HAP-1 (cell line): ENCODE measurements around the gene B3GAT2.
"Not testable (repeated sequence)": the region's sequence is repeated elsewhere in the genome, so short reads cannot be mapped to it uniquely, and the experiment has no call there.

Experiments
- DNase-seq, 2 experiments: peaks; one replicate each; pipeline ENCODE4 v3.0.0-alpha.2; 2016 to 2020; ENCODE audit warnings: low spot score in 2 of 2
- H3K27me3 ChIP-seq: fragments of 250-450 bp; sonication (Bioruptor Pico); 2 replicates; pipeline ENCODE4 v1.5.1; 2020; ENCODE audit warnings: low read depth, mild to moderate bottlenecking, moderate library complexity
- H3K36me3 ChIP-seq: fragments of 250-450 bp; sonication (Bioruptor Pico); replicated peaks from 2 replicates; pipeline ENCODE4 v1.5.1; 2020; ENCODE audit warnings: mild to moderate bottlenecking
- H3K4me1 ChIP-seq: fragments of 250-450 bp; sonication (Bioruptor Pico); 2 replicates; pipeline ENCODE4 v1.5.1; 2020; ENCODE audit warnings: mild to moderate bottlenecking
- H3K4me3 ChIP-seq: fragments of 250-450 bp; sonication (Bioruptor Pico); 2 replicates; pipeline ENCODE4 v1.5.1; 2020; ENCODE audit warnings: mild to moderate bottlenecking, moderate library complexity
- H3K9me3 ChIP-seq: fragments of 250-450 bp; sonication (Bioruptor Pico); 2 replicates; pipeline ENCODE4 v1.5.1; 2020; ENCODE audit warnings: mild to moderate bottlenecking, moderate library complexity
- in situ Hi-C: fragments of 300-500 bp; cut with MboI; formaldehyde crosslinking; loops from 3 replicates; pipeline ENCODE4 v1.14.3; 2020; ENCODE audit warnings: low sequenced_read_pairs, inconsistent platforms, mixed read lengths

Gene B3GAT2

GRCh38 chr6:70954750-70955149 is 2.1 kb downstream of the B3GAT2 start:
- Histone ChIP-seq H3K9me3 (no peaks in the 10 kb centered on the region), H3K4me1 (peaks cover 10% of the 10 kb centered on the region; the same call in 1 of the 2 replicates), H3K4me3 (no peak overlapping the region), H3K27me3 (peaks cover 40% of the 10 kb centered on the region), H3K36me3 (no peaks in the 10 kb centered on the region)
- DNase-seq: no peak
- in situ Hi-C loops: no loop called here

GRCh38 chr6:70954176-70954575 is 2.7 kb downstream of the B3GAT2 start:
- Histone ChIP-seq H3K36me3 (no peaks in the 10 kb centered on the region), H3K9me3 (no peaks in the 10 kb centered on the region), H3K4me1 (peaks cover 10% of the 10 kb centered on the region; the same call in 1 of the 2 replicates), H3K27me3 (peaks cover 35% of the 10 kb centered on the region), H3K4me3 (no peak overlapping the region)
- in situ Hi-C loops: no loop called here
- DNase-seq: peak in 1 of 2 experiments; percentile 84

GRCh38 chr6:70952608-70953165 is 4.2 kb downstream of the B3GAT2 start:
- Histone ChIP-seq H3K4me1 (peaks cover 10% of the 10 kb centered on the region; the same call in 1 of the 2 replicates), H3K36me3 (no peaks in the 10 kb centered on the region), H3K4me3 (no peak overlapping the region), H3K9me3 (no peaks in the 10 kb centered on the region), H3K27me3 (peaks cover 20% of the 10 kb centered on the region)
- peak in 1 of 2 experiments; percentile 1 for DNase-seq
- in situ Hi-C loops: no loop called here

GRCh38 chr6:70944321-70944720 is 12.5 kb downstream of the B3GAT2 start:
- H3K27me3 ChIP-seq, in situ Hi-C loops, H3K4me1 ChIP-seq, H3K4me3 ChIP-seq, H3K9me3 ChIP-seq, DNase-seq, H3K36me3 ChIP-seq: not testable (repeated sequence)

GRCh38 chr6:70933853-70934252 is 23.0 kb downstream of the B3GAT2 start:
- no peaks in the 10 kb centered on the region for H3K9me3 ChIP-seq

GRCh38 chr6:70905742-70906141 is 51.1 kb downstream of the B3GAT2 start:
- no peaks in the 10 kb centered on the region for H3K36me3 ChIP-seq

More at GRCh38 chr6:70933853-70934252, 23.0 kb downstream of the B3GAT2 start:
- in situ Hi-C loops: no loop called here
- DNase-seq: no peak
- H3K27me3 ChIP-seq: no peaks in the 10 kb centered on the region
- H3K36me3 ChIP-seq: no peaks in the 10 kb centered on the region
- H3K4me3 ChIP-seq: no peak overlapping the region
- no peaks in the 10 kb centered on the region for H3K4me1 ChIP-seq

GRCh38 chr6:70903665-70904452 is 53.0 kb downstream of the B3GAT2 start:
- H3K4me3 ChIP-seq: no peak overlapping the region
- no peaks in the 10 kb centered on the region for H3K9me3 ChIP-seq
- H3K36me3 ChIP-seq: no peaks in the 10 kb centered on the region
- peaks cover 17% of the 10 kb centered on the region for H3K4me1 ChIP-seq
- 0 out of 2 replicates have a peak, but pooled peaks cover 2% of the 10 kb centered on the region for H3K27me3 ChIP-seq
- in situ Hi-C loops: no loop called here
- DNase-seq: no peak

More at GRCh38 chr6:70905742-70906141, 51.1 kb downstream of the B3GAT2 start:
- H3K9me3 ChIP-seq: no peaks in the 10 kb centered on the region
- H3K27me3 ChIP-seq: peaks cover 4% of the 10 kb centered on the region; the same call in 1 of the 2 replicates
- in situ Hi-C loops: no loop called here
- H3K4me3 ChIP-seq: no peak overlapping the region
- DNase-seq: peak; percentile 59 to 66
- H3K4me1 ChIP-seq: peaks cover 17% of the 10 kb centered on the region

- no peak for DNase-seq
Measured at GRCh38 chr6:70901324-70901723, 55.5 kb downstream of the B3GAT2 start.

GRCh38 chr6:70900047-70900446 is 56.8 kb downstream of the B3GAT2 start:
- H3K36me3 ChIP-seq: no peaks in the 10 kb centered on the region

More at GRCh38 chr6:70901324-70901723, 55.5 kb downstream of the B3GAT2 start:
- H3K4me3 ChIP-seq: no peak overlapping the region
- in situ Hi-C loops: no loop called here
- H3K9me3 ChIP-seq: no peaks in the 10 kb centered on the region
- H3K4me1 ChIP-seq: peaks cover 16% of the 10 kb centered on the region
- 0 out of 2 replicates have a peak, but pooled peaks cover 2% of the 10 kb centered on the region for H3K27me3 ChIP-seq
- H3K36me3 ChIP-seq: no peaks in the 10 kb centered on the region

GRCh38 chr6:70894001-70894400 is 62.9 kb downstream of the B3GAT2 start:
- no peaks in the 10 kb centered on the region for H3K36me3 ChIP-seq
- no peaks in the 10 kb centered on the region for H3K9me3 ChIP-seq
- H3K4me3 ChIP-seq: no peak overlapping the region
- no peaks in the 10 kb centered on the region for H3K27me3 ChIP-seq
- H3K4me1 ChIP-seq: no peaks in the 10 kb centered on the region
- DNase-seq: no peak
- in situ Hi-C loops: no loop called here

More at GRCh38 chr6:70900047-70900446, 56.8 kb downstream of the B3GAT2 start:
- no peak for DNase-seq
- H3K27me3 ChIP-seq: 0 out of 2 replicates have a peak, but pooled peaks cover 2% of the 10 kb centered on the region
- no peaks in the 10 kb centered on the region for H3K9me3 ChIP-seq
- peaks cover 3% of the 10 kb centered on the region; the same call in 1 of the 2 replicates for H3K4me1 ChIP-seq
- in situ Hi-C loops: no loop called here
- H3K4me3 ChIP-seq: no peak overlapping the region

GRCh38 chr6:70889270-70889669 is 67.6 kb downstream of the B3GAT2 start:
- Histone ChIP-seq H3K4me1 (no peaks in the 10 kb centered on the region), H3K36me3 (no peaks in the 10 kb centered on the region), H3K4me3 (no peak overlapping the region), H3K27me3 (no peaks in the 10 kb centered on the region), H3K9me3 (no peaks in the 10 kb centered on the region)
- no peak for DNase-seq
- in situ Hi-C loops: loop anchor here (5.0 kb wide), 1 partner anchor 182 kb away; no protein-coding TSS in a partner anchor

- no peaks in the 10 kb centered on the region for H3K27me3 ChIP-seq
- no peaks in the 10 kb centered on the region for H3K9me3 ChIP-seq
- no peaks in the 10 kb centered on the region for H3K36me3 ChIP-seq
- in situ Hi-C loops: loop anchor here (5.0 kb wide), 1 partner anchor 179 kb away; no protein-coding TSS in a partner anchor
- no peak overlapping the region for H3K4me3 ChIP-seq
- no peak for DNase-seq
- H3K4me1 ChIP-seq: no peaks in the 10 kb centered on the region
Measured at GRCh38 chr6:70886661-70887060, 70.2 kb downstream of the B3GAT2 start.

- in situ Hi-C loops: loop anchor here (5.0 kb wide), 1 partner anchor 179 kb away; no protein-coding TSS in a partner anchor
- no peaks in the 10 kb centered on the region for H3K36me3 ChIP-seq
- no peaks in the 10 kb centered on the region for H3K9me3 ChIP-seq
- H3K27me3 ChIP-seq: no peaks in the 10 kb centered on the region
- H3K4me1 ChIP-seq: no peaks in the 10 kb centered on the region
- H3K4me3 ChIP-seq: no peak overlapping the region
- no peak for DNase-seq
Measured at GRCh38 chr6:70886071-70886470, 70.8 kb downstream of the B3GAT2 start.
